Esophagus muscularis mucosa (tissue), 4 donors: Measurements from ENCODE around the gene MALSU1. TPM values are rescaled to one million over a fixed set of nuclear protein-coding genes. Genes with fewer than 3 reads are reported as not detected.

ENCODE experiments used
- DNase-seq: peaks from one replicate; pipeline ENCODE4 v3.0.0-alpha.2; 2017; ENCODE audit errors: extremely low spot score
- H3K27ac ChIP-seq, 4 donors: fragments of 200-600 bp; sonication (generic); replicated peaks in 1 of 4; 1 replicate in 3 of 4; 2 replicates in 1 of 4; pipeline ENCODE4 v1.5.1; 2016 to 2019; ENCODE audit warnings: mild to moderate bottlenecking in 1 of 4
- H3K27me3 ChIP-seq, 4 donors: fragments of 200-600 bp; sonication (generic); one replicate each; pipeline versions ENCODE4 v1.5.1 to v1.6.0; 2016 to 2019
- H3K36me3 ChIP-seq, 4 donors: fragments of 200-600 bp; sonication (generic); one replicate each; pipeline ENCODE4 v1.5.1; 2016 to 2019
- H3K4me1 ChIP-seq, 4 donors: fragments of 200-600 bp; sonication (generic); one replicate each; pipeline ENCODE4 v1.5.1; 2016 to 2019
- H3K4me3 ChIP-seq, 4 donors: fragments of 200-600 bp; sonication (generic); 1 replicate in 2 of 4; 2 replicates in 2 of 4; pipeline ENCODE4 v1.5.1; 2016 to 2019; ENCODE audit warnings: mild to moderate bottlenecking in 4 of 4, moderate library complexity in 1 of 4
- H3K9me3 ChIP-seq, 4 donors: fragments of 200-600 bp; sonication (generic); 1 replicate in 3 of 4; 2 replicates in 1 of 4; pipeline ENCODE4 v1.5.1; 2016 to 2019
- EP300 ChIP-seq: sonication (generic); formaldehyde crosslinking; IDR thresholded peaks from one replicate; pipeline ENCODE4 v1.6.1; 2017; ENCODE audit warnings: antibody characterized with exemption
- POLR2A ChIP-seq: fragments of 450-650 bp; IDR thresholded peaks from one replicate; pipeline ENCODE4 v1.6.1; 2017; ENCODE audit warnings: antibody characterized with exemption, moderate library complexity, mild to moderate bottlenecking, low read depth
- POLR2AphosphoS5 ChIP-seq, 2 donors: sonication (generic); formaldehyde crosslinking; IDR thresholded peaks; one replicate each; pipeline ENCODE4 v1.6.1; 2017; ENCODE audit warnings: antibody characterized with exemption in 2 of 2
- WGBS: methylation state at CpG from one replicate; pipeline ENCODE4 v1.1.5; 2018; 5-methylcytosine and 5-hydroxymethylcytosine counted together
- intact Hi-C: fragments of 100-400 bp; cut with DNase I; formaldehyde crosslinking; loops from one replicate; pipeline ENCODE4 v1.15.1; 2023
- total RNA-seq, 4 donors: library from RNA; depleted of rRNA; stranded (reverse); fragments of >200 nt; gene quantifications; one replicate each; pipeline versions ENCODE4 v1.1.0 to v1.2.1, GENCODE V29; 2016
- TF ChIP-seq, protein P1 (sequence below), 3 experiments: fragments of 200-600 bp in 2 of 3; fragments of 450-650 bp in 1 of 3; sonication (generic) in 2 of 3; IDR thresholded peaks; one replicate each; pipeline ENCODE4 v1.5.1; 2017 to 2019; ENCODE audit warnings: antibody characterized with exemption in 3 of 3, mild to moderate bottlenecking in 2 of 3, moderate library complexity in 1 of 3

MALSU1 gene
- total RNA-seq, result 10 to 100 TPM; 39.0 to 74.2 (median 63.3) TPM

- H3K27ac ChIP-seq, result peak within 1 kb of the TSS; percentile 79 to 89 (median 86)
- H3K4me1 ChIP-seq, result peaks cover 28 to 58% (median 54%) of the 10 kb centered on the region in 4 donors
- intact Hi-C loops, result loop anchor here (5.0 to 10.0 kb wide), 2 partner anchors 114 to 228 kb away; partner anchors contain the start of gene NUP42
- 1% methylated on average over 16 of the region's 59 CpGs for WGBS
- H3K36me3 ChIP-seq, result peaks cover 0 to 33% (median 12%) of the 10 kb centered on the region in 4 donors
- H3K4me3 ChIP-seq, result peak within 1 kb of the TSS; percentile 77 to 97 (median 84)
- peaks cover 0 to 9% (median 0%) of the 10 kb centered on the region in 4 donors for H3K27me3 ChIP-seq
- TF ChIP-seq EP300 (no peak), POLR2A (peak; percentile 59), POLR2AphosphoS5 (IDR thresholded peaks at IDR 0.05) (peak; percentile 95 to 96)
- TF ChIP-seq, protein P1, sequence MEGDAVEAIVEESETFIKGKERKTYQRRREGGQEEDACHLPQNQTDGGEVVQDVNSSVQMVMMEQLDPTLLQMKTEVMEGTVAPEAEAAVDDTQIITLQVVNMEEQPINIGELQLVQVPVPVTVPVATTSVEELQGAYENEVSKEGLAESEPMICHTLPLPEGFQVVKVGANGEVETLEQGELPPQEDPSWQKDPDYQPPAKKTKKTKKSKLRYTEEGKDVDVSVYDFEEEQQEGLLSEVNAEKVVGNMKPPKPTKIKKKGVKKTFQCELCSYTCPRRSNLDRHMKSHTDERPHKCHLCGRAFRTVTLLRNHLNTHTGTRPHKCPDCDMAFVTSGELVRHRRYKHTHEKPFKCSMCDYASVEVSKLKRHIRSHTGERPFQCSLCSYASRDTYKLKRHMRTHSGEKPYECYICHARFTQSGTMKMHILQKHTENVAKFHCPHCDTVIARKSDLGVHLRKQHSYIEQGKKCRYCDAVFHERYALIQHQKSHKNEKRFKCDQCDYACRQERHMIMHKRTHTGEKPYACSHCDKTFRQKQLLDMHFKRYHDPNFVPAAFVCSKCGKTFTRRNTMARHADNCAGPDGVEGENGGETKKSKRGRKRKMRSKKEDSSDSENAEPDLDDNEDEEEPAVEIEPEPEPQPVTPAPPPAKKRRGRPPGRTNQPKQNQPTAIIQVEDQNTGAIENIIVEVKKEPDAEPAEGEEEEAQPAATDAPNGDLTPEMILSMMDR (IDR thresholded peaks at IDR 0.05), result no peak
- H3K9me3 ChIP-seq, result no peaks in the 10 kb centered on the region
- DNase-seq, result peak; percentile 99
Observed at GRCh38 chr7:23298885-23299769, at the start of gene MALSU1. Gene MALSU1 (plus strand): TSS chr7:23299339. CDS start chr7:23299353, 14 bp downstream.

GRCh38 chr7:23249486-23249885 lies 49.7 kb upstream of the MALSU1 start:
- no peak overlapping the region for H3K4me3 ChIP-seq
- intact Hi-C loops, result no loop called here
- DNase-seq, result no peak
- peaks cover 0 to 13% (median 10%) of the 10 kb centered on the region in 4 donors for H3K4me1 ChIP-seq
- peaks cover 0 to 7% (median 0%) of the 10 kb centered on the region in 4 donors for H3K36me3 ChIP-seq
- no peak for TF ChIP-seq EP300
- no peak for TF ChIP-seq POLR2A
- TF ChIP-seq, protein P1 (IDR thresholded peaks at IDR 0.05), result no peak
- no peak for TF ChIP-seq POLR2AphosphoS5 (IDR thresholded peaks at IDR 0.05)
- H3K27me3 ChIP-seq, result peaks cover 0 to 27% (median 2%) of the 10 kb centered on the region in 4 donors
- no peak overlapping the region for H3K27ac ChIP-seq
- H3K9me3 ChIP-seq, result peaks cover 0 to 6% (median 2%) of the 10 kb centered on the region in 4 donors

- no peak overlapping the region for H3K27ac ChIP-seq
- WGBS, result 85% methylated on average over 6 of the region's 7 CpGs
- no peak for TF ChIP-seq POLR2AphosphoS5 (IDR thresholded peaks at IDR 0.05)
- TF ChIP-seq, protein P1 (IDR thresholded peaks at IDR 0.05), result no peak
- TF ChIP-seq POLR2A, result no peak
- no peak for TF ChIP-seq EP300
- no peak overlapping the region for H3K4me3 ChIP-seq
- DNase-seq, result no peak
- peaks cover 0 to 44% (median 4%) of the 10 kb centered on the region in 4 donors for H3K36me3 ChIP-seq
- intact Hi-C loops, result no loop called here
- peaks cover 0 to 6% (median 0%) of the 10 kb centered on the region in 4 donors for H3K27me3 ChIP-seq
- no peaks in the 10 kb centered on the region for H3K4me1 ChIP-seq
- peaks cover 0 to 6% (median 2%) of the 10 kb centered on the region in 4 donors for H3K9me3 ChIP-seq
Observed at GRCh38 chr7:23254051-23254681, 45.0 kb upstream of the MALSU1 start.

- Histone ChIP-seq H3K9me3 (peaks cover 0 to 5% (median 2%) of the 10 kb centered on the region in 4 donors), H3K4me3 (no peak overlapping the region), H3K4me1 (no peaks in the 10 kb centered on the region), H3K27me3 (no peaks in the 10 kb centered on the region), H3K27ac (no peak overlapping the region), H3K36me3 (peaks cover 0 to 60% (median 6%) of the 10 kb centered on the region in 4 donors)
- intact Hi-C loops, result no loop called here
- no peak for TF ChIP-seq EP300
- no peak for TF ChIP-seq POLR2AphosphoS5 (IDR thresholded peaks at IDR 0.05)
- TF ChIP-seq POLR2A, result no peak
- TF ChIP-seq, protein P1 (IDR thresholded peaks at IDR 0.05), result no peak
- WGBS, result 85% methylated on average over 7 of the region's 7 CpGs
- no peak for DNase-seq
Observed at GRCh38 chr7:23256731-23257130, 42.4 kb upstream of the MALSU1 start.
